Testis (tissue), 2 donors: ENCODE results near the gene OTULINL.

Experiments
- POLR2A ChIP-seq: fragments of 450-650 bp; IDR thresholded peaks from one replicate; pipeline ENCODE4 v1.6.1; 2017; ENCODE audit warnings: antibody characterized with exemption, mild to moderate bottlenecking, moderate library complexity
- TF ChIP-seq, protein P1 (sequence below), 3 experiments: fragments of 450-650 bp in 2 of 3; fragments of 200-600 bp in 1 of 3; sonication (generic) in 1 of 3; IDR thresholded peaks; one replicate each; pipeline ENCODE4 v1.5.1; 2016 to 2019; ENCODE audit warnings: antibody characterized with exemption in 3 of 3, mild to moderate bottlenecking in 2 of 3, moderate library complexity in 1 of 3

DNA sequence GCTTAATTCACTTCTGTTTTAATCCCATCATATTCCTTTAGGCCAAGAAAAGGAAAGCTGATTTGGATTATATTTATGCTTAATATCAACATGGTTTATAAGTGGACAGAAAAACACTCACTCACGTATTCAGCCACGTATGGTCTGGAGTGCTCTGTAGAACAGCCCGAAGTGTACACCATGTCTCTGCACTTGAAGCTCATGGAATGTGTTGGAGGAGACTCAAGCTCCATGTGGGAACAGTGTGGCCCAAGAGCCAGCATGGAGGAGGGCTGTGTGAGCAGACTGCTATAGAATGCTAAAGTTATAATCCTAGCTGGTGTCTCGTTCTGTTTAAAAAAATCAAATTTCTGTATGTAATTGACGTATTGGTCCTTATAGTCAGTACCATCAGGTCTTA is 32.9 kb downstream of the OTULINL start:
- no peak for TF ChIP-seq POLR2A
- TF ChIP-seq, protein P1, sequence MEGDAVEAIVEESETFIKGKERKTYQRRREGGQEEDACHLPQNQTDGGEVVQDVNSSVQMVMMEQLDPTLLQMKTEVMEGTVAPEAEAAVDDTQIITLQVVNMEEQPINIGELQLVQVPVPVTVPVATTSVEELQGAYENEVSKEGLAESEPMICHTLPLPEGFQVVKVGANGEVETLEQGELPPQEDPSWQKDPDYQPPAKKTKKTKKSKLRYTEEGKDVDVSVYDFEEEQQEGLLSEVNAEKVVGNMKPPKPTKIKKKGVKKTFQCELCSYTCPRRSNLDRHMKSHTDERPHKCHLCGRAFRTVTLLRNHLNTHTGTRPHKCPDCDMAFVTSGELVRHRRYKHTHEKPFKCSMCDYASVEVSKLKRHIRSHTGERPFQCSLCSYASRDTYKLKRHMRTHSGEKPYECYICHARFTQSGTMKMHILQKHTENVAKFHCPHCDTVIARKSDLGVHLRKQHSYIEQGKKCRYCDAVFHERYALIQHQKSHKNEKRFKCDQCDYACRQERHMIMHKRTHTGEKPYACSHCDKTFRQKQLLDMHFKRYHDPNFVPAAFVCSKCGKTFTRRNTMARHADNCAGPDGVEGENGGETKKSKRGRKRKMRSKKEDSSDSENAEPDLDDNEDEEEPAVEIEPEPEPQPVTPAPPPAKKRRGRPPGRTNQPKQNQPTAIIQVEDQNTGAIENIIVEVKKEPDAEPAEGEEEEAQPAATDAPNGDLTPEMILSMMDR (IDR thresholded peaks at IDR 0.05): no peak
